ENCODE data around the gene AEN.

Gene AEN

DNA sequence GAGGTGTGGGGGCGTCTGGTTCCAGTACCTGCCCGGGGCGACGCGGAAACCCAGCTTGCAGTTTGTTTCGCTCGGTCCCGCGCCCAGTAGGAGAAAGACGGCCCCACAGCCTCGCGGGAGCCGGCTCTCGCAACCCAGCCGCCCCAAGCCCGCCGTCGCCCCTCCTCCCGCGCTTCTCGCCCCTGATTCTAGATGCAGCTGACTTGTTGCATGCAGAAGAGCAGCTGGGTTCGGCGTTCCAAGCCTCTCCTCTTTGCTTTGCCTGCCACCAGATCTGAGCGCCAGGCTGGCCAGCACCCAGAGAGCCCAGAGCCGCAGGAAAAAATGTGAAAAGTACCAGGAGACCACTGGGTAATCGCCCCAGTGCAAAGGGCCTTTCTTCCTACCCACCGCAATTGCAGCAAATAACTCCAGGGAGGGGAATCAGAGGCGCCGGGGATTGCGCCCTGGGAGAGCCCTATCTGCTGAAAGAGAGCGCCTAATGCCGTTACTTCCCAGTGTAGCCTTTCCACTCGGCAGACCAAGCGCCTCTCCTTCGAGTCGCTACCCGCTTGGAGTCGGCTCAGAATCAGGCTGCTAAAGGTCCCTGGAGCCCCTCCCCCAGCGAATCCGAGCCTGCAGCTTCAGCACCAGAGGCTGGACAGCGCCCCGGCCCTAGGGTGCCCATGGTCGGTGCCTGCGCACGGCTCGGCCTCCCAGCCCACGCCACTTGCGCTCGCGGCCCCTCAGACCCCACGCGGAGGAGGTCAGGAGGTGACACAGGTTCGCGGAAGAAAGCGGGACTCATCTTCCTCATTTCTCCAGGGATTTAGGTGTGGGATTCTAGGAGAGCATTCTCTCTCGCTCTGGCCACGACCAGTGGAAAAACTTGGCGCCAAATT lies 15.7 kb upstream of the AEN start:
- no peak overlapping the region for H3K4me3 ChIP-seq (ENCODE audit: low read length)
- peaks cover 25% of the 10 kb centered on the region for H3K27me3 ChIP-seq (ENCODE audit: control insufficient read depth, insufficient read depth, low read length)
- H3K27ac ChIP-seq (ENCODE audit: low read depth, low read length) = no peak overlapping the region
- H3K36me3 ChIP-seq (ENCODE audit: control insufficient read depth, insufficient read depth, low read length) = no peaks in the 10 kb centered on the region
- H3K4me1 ChIP-seq (ENCODE audit: control insufficient read depth, insufficient read depth, low read length) = no peaks in the 10 kb centered on the region
- H3K9ac ChIP-seq (ENCODE audit: low read length) = no peak overlapping the region

DNA sequence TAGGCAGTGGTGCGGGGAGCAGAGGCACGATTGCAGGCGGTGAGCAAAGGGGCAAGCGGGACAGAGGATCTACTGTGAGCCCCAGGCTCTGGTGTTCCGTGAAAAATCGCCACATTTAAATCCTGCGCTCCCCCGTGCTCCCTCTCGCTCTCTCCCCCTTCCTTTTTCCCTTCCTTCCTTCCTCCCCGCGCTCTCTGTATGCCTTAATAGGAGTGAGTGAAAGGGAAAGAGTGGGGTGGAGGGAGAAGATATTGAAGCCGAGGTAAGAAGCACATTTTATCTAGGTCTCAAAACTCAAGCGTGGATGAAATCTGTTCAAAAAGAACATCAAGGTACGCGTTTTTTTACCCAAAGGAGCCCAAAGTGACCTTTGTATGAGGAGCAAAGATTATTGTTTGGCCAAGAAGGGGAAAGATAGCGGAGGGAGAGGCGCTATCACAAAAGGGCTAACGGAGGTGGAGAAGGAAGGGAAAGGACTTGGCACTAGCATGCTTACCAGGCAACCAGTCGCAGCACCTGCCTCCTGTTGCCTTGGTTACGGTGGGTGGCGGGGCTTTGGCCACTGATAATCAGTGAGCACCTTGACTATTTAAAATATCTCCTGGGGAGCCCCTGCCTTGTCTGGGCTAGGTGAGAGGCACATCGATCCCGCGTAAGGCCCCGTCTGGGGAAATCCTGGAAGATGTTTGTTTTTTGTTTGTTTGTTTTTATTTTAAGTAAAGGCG lies 14.9 kb upstream of the AEN start:
- H3K27ac ChIP-seq (ENCODE audit: low read depth, low read length) = no peak overlapping the region
- no peaks in the 10 kb centered on the region for H3K4me1 ChIP-seq (ENCODE audit: control insufficient read depth, insufficient read depth, low read length)
- no peak overlapping the region for H3K4me3 ChIP-seq (ENCODE audit: low read length)
- no peak overlapping the region for H3K9ac ChIP-seq (ENCODE audit: low read length)
- H3K36me3 ChIP-seq (ENCODE audit: control insufficient read depth, insufficient read depth, low read length) = no peaks in the 10 kb centered on the region
- peaks cover 25% of the 10 kb centered on the region for H3K27me3 ChIP-seq (ENCODE audit: control insufficient read depth, insufficient read depth, low read length)

DNA sequence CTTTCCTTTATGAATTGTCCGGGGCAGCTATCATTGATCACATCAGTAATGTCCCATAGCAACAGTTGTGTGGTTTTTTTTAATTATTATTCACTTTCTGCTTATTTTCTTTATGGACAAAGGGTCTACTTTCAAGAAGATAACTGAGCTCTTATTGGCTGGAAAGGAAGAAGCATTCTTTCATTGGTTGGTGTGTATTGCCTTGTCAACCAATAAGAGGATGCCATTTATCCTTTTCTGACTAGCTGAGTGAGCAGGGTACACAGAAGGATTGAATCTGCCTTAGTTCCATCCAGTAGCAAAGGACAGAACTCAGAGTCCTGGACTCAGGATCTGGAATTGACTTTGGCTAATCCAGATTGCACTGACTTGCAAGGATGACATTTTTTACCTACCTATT lies 13.2 kb upstream of the AEN start:
- Histone ChIP-seq H3K4me1 (ENCODE audit: control insufficient read depth, insufficient read depth, low read length) (no peaks in the 10 kb centered on the region), H3K4me3 (ENCODE audit: low read length) (no peak overlapping the region), H3K27me3 (ENCODE audit: control insufficient read depth, insufficient read depth, low read length) (peaks cover 25% of the 10 kb centered on the region), H3K27ac (ENCODE audit: low read depth, low read length) (no peak overlapping the region), H3K9ac (ENCODE audit: low read length) (no peak overlapping the region), H3K36me3 (ENCODE audit: control insufficient read depth, insufficient read depth, low read length) (no peaks in the 10 kb centered on the region)

DNA sequence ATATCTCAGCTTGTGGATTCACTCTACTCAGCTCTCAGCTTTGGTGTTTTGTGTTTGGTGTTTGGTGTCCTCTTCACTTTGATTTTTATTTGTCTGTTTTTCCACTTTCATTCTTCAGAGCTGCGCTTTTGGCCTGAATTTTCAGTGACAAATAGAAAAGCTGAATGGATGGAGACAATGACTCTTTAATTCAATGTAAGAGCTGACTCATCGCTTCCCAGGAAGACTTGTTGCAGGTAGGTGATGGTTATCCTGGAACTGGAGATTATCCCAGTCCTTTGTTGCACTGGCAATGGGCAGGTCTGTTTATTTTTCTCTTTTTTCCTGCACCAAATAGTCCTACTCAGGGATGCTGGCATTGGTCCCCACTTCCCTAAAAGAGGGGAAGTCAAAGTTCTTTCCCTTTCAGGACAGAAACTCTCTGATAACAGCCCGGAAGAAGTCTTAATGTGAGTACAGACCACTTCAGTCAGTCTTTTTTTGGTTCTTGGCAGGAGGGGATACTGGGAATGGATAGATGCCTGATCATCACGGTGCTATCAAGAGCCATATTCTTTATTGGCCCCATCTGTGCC lies 12.4 kb upstream of the AEN start:
- Histone ChIP-seq H3K27ac (ENCODE audit: low read depth, low read length) (no peak overlapping the region), H3K4me1 (ENCODE audit: control insufficient read depth, insufficient read depth, low read length) (no peaks in the 10 kb centered on the region), H3K9ac (ENCODE audit: low read length) (no peak overlapping the region), H3K4me3 (ENCODE audit: low read length) (no peak overlapping the region), H3K27me3 (ENCODE audit: control insufficient read depth, insufficient read depth, low read length) (peaks cover 22% of the 10 kb centered on the region), H3K36me3 (ENCODE audit: control insufficient read depth, insufficient read depth, low read length) (no peaks in the 10 kb centered on the region)

DNA sequence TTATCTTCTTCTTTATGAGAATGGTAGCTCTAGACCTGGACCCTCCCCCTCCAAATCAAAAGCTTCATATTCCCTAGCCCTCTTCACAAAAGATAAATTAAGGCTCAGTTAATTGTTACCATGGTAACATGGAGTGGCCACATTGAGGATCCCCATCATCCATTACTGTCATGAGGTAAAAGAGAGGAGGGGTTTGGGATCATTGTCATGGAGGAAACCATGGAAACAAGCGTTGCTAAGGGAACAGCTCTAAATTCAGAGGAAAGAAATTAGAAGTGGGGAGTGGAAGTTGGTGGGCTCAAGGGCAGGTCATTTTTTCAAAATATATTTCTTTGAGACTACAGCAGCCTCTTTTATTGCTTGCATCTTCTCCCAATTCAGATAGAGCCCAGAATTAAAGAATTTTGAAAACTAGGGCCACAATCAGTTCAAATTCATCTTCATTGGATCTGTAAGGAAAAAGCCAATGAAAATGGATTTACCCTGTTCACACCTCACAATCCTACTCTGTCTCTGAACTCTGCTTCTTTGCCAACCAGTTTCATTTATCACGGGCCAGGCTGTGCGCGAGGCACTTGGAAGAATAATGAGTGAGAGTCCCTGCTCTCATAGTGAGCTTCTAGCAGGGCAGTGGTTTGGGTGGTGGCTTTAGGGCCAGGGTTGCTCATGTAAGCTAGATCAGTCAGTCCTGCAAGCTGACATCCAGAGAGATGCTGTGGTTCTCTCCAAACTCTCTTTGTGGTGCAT lies 11.6 kb upstream of the AEN start:
- no peaks in the 10 kb centered on the region for H3K4me1 ChIP-seq (ENCODE audit: control insufficient read depth, insufficient read depth, low read length)
- no peak overlapping the region for H3K9ac ChIP-seq (ENCODE audit: low read length)
- H3K4me3 ChIP-seq (ENCODE audit: low read length) = no peak overlapping the region
- peaks cover 18% of the 10 kb centered on the region for H3K27me3 ChIP-seq (ENCODE audit: control insufficient read depth, insufficient read depth, low read length)
- no peaks in the 10 kb centered on the region for H3K36me3 ChIP-seq (ENCODE audit: control insufficient read depth, insufficient read depth, low read length)
- no peak overlapping the region for H3K27ac ChIP-seq (ENCODE audit: low read depth, low read length)

DNA sequence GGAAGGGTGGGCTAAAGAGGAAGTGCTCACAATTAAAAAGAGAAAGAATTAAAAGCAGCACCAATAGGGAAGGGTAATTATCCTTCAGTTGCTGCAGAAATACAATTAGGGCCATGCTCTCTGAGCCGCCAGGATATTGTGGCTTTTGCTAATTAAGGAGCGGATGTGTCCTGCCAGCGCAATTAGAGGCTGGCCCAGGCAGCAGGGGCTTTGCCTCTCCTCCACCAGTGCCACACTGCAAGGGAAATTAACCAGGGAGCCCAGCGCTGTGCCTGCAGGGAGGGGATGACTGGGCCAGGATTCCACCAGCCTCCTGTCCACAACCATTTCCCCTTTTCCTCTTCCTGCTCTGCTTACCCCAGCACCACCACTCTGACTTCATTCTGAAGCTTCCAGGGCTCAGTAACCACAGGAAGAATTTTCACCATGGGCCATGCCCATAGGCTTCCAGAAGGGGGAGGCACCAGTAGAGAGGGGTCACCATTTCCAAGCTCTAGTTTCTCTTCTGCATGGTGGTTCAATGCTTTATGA lies 10.4 kb upstream of the AEN start:
- Histone ChIP-seq H3K4me1 (ENCODE audit: control insufficient read depth, insufficient read depth, low read length) (no peaks in the 10 kb centered on the region), H3K9ac (ENCODE audit: low read length) (no peak overlapping the region), H3K36me3 (ENCODE audit: control insufficient read depth, insufficient read depth, low read length) (no peaks in the 10 kb centered on the region), H3K4me3 (ENCODE audit: low read length) (no peak overlapping the region), H3K27ac (ENCODE audit: low read depth, low read length) (no peak overlapping the region), H3K27me3 (ENCODE audit: control insufficient read depth, insufficient read depth, low read length) (peaks cover 9% of the 10 kb centered on the region)

DNA sequence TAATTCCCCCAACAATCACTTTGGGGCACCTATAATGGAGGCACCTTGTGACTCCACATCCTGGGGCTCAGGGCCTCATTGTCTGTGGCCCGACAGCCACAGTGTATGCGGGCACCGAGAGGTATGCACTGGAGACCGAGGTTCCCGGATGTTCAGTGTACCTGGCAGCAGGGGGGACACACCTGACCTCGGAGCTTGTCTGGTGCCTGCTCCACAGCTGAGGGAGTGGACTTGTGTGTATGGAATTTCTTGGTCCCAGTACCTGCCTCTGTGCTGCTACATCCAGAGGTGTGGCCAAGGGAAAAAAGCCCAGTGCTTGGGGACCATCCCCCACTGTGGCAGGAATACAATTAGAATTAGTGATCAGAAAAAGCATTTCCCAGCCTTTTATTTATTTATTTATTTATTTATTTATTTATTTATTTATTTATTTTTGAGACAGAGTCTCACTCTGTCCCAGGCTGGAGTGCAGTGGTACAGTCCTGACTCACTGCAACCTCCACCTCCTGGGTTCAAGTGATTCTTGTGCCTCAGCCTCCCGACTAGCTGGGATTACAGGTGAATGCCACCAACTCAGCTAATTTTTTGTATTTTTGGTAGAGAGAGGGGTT lies 8.8 kb upstream of the AEN start:
- Histone ChIP-seq H3K27ac (ENCODE audit: low read depth, low read length) (no peak overlapping the region), H3K27me3 (ENCODE audit: control insufficient read depth, insufficient read depth, low read length) (no peaks in the 10 kb centered on the region), H3K36me3 (ENCODE audit: control insufficient read depth, insufficient read depth, low read length) (no peaks in the 10 kb centered on the region), H3K9ac (ENCODE audit: low read length) (no peak overlapping the region), H3K4me1 (ENCODE audit: control insufficient read depth, insufficient read depth, low read length) (no peaks in the 10 kb centered on the region), H3K4me3 (ENCODE audit: low read length) (no peak overlapping the region)

DNA sequence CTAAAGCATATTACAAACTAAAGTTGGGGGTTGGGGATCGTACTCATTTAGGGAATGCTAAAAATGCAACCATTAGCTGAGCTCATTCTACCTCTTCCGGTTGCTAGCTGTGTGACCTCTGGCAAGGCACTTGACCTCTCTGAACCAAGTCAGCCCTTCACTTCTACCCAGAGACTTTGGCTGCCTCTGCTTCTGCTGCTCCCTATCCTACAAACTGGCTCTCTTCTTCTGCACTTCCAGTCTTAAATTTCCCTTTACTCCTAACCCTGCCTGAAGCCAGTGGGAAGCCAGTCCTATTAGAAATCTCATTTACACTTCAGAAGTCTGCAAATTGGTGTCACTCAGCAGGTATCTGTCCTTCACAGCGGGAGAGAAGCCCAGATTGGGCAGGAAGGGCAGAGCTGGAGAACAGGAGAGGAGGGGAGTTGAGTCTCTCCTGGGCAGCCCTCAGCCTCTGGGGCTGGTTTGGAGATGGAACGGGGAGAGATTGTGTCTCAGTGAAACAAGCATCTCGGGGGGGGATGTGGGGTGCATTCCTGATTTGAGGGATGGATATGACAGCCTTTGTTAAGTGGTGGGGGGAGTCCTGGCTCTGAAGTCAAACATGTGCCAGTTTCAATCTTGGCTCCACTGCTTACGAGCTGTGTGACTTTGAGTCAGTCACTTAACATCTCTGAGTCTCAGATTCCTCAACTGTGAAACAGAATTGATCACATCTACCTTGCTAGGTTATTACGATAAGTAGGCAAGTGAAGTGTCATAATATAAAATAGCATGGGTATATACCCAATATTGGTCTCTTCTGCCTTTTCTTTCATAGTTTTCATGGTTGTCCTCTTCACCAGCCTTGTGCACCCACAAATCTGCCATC lies 7.8 kb upstream of the AEN start:
- Histone ChIP-seq H3K9ac (ENCODE audit: low read length) (no peak overlapping the region), H3K27me3 (ENCODE audit: control insufficient read depth, insufficient read depth, low read length) (no peaks in the 10 kb centered on the region), H3K4me1 (ENCODE audit: control insufficient read depth, insufficient read depth, low read length) (no peaks in the 10 kb centered on the region), H3K27ac (ENCODE audit: low read depth, low read length) (no peak overlapping the region), H3K36me3 (ENCODE audit: control insufficient read depth, insufficient read depth, low read length) (no peaks in the 10 kb centered on the region), H3K4me3 (ENCODE audit: low read length) (no peak overlapping the region)

DNA sequence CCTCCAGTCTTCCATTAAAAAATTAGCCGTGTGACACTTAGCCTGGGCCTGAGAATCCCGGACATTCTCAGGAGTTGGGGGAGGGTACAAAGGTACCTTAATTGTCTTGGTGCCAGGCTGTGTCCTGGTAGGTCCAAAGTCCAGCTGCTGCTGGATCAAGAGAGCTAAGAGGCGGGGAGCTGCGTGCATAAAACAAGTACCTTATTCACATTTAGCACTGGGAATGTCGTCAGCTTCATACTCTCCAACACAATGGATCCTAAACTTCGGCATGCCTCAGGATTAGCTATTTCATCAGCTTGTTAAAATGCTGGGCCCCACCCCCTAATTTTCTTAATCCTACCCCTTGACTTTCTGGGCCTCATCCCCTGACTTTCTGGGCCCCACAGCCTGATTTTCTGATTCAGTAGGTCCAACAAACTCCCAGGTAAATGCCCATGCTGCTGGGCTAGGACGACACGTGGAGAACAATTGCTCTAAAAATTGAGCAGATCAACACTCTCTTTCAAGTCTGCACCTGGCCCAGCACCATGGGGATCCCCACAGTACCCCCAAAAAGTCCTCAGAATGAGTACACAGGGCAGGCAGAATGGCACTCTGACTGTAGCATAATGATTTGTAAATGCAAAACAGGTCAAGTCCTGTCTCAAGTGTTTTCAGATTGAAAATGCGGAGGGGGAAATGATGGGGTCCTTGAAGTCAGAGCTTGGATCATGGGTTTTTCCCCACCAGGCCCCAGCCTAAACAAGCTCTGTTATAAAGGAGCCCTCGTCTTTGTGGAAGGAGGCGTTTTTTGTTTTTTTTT lies 5.6 kb upstream of the AEN start:
- no peak overlapping the region for H3K9ac ChIP-seq (ENCODE audit: low read length)
- no peaks in the 10 kb centered on the region for H3K27me3 ChIP-seq (ENCODE audit: control insufficient read depth, insufficient read depth, low read length)
- H3K27ac ChIP-seq (ENCODE audit: low read depth, low read length) = no peak overlapping the region
- no peaks in the 10 kb centered on the region for H3K36me3 ChIP-seq (ENCODE audit: control insufficient read depth, insufficient read depth, low read length)
- H3K4me1 ChIP-seq (ENCODE audit: control insufficient read depth, insufficient read depth, low read length) = no peaks in the 10 kb centered on the region
- peak overlapping the region; percentile 5 for H3K4me3 ChIP-seq (ENCODE audit: low read length)

DNA sequence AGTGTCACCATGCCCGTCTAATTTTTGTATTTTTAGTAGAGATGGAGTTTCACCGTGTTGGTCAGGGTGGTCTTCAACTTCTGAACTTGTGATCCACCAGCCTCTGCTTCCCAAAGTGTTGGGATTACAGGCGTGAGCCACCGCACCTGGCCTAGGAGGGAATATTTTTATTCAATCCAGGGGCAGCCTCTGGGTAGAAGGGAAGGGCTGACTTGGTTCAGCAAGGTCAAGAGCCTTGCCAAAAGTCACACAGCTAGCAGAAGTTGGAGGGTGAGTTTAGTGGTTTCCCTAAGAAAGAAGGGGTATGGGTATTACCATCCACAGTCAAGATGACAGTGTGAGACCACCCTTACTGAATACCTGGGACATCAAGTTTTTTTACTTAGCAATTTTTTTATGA lies 4.9 kb upstream of the AEN start:
- Histone ChIP-seq H3K4me1 (ENCODE audit: control insufficient read depth, insufficient read depth, low read length) (peaks cover 3% of the 10 kb centered on the region), H3K9ac (ENCODE audit: low read length) (no peak overlapping the region), H3K36me3 (ENCODE audit: control insufficient read depth, insufficient read depth, low read length) (no peaks in the 10 kb centered on the region), H3K27me3 (ENCODE audit: control insufficient read depth, insufficient read depth, low read length) (no peaks in the 10 kb centered on the region), H3K4me3 (ENCODE audit: low read length) (no peak overlapping the region), H3K27ac (ENCODE audit: low read depth, low read length) (no peak overlapping the region)

Measured in rectal smooth muscle tissue (tissue), 1 donor.